ENCODE data around the gene MAP1B.
A peak's percentile ranks its signal among the peaks of the same experiment; 100 is the strongest.

MAP1B gene

DNA sequence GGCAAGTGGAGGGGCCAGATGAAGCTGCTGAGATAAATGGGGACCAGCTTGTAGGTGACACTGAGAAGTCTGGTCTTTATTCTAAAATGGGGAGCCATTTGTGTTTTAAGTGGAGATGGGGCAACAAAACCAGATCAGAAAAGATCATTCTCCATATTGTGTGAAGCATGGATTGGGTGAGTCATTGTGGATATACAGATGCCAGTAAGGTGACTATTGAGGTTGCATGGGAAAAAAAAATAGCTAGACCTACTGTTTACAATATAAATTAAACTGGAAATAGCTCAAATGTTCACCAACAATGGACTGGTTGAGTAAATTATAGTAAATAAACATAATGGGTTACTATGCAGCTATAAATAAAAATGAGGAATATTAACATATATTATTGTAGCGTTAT, 5.4 kb upstream of the MAP1B start:
- DNase-seq: no peak

DNA sequence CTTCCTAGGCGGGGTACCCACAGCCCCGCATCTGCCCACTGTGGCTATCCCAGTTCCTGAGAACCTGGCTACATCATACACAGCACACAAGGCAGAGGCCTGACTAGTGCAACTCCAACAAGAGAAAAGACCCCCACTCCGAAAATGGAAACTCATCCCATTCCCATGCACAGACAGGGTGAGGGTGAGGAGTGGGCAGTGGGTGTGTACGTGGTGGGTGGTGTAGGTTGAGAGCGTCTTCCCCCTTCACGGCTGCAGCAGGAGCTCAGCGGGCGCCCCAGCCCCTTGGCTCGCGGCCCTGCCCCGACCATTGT, 501 bp upstream of the MAP1B start:
- no peak for DNase-seq

DNA sequence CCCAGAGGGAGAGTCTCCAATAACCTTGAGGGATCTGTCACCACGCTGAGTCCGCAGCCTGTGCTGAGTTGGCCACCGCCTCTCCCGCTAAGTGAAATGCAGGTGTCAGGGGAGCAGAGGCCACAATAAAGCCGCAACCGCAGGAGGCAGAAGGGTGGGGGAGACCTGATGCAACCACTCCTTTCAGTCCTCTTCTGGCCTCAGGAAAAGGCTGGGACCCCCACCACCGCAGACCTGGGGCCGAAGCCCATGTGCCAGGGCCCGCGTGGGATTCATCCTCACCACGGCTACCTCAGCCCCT, 576 bp downstream of the MAP1B start:
- peak; percentile 22 for DNase-seq

DNA sequence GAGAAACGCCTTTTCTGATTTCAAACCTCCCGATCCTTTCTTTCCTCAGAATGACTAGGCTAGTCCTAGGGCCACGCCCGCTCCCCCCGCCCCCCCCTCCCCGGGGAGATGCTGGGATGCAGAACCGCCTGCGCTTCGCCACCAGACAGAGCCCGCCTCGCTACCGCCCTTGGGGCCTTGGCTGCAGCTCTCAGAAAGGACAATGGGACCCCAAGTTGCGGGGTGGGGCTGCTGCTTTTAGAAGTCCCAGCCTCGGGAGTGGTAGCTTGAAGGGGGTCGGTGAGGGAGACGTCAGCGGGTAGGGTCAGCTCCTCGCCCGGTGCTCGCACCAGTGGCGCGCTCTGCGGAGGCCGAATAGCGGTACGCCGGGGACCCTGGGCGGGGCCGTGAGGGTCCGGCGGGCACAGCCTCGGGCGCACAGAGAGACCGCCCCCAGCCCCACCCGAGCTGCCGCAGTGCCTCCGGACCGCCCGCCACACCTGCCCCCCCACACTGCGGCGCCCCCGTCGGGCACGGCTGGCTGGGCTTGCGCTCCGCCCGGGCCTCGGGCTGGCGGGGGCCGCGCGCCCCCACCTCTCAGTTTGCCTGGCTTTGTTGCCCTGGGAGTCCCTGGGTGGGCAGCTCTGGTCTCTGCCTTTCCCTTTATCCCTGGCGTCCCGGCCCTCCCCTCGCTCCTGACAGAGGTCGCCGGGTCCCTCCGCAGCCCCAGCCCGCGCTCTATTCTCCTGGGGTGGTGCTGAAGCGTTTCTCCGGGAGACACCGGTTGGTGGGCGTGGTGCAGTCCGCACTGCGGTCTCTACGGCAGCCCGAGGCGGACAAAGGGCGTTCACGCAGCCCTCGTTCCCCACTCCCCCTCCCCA, 1.2 kb downstream of the MAP1B start:
- no peak for DNase-seq

DNA sequence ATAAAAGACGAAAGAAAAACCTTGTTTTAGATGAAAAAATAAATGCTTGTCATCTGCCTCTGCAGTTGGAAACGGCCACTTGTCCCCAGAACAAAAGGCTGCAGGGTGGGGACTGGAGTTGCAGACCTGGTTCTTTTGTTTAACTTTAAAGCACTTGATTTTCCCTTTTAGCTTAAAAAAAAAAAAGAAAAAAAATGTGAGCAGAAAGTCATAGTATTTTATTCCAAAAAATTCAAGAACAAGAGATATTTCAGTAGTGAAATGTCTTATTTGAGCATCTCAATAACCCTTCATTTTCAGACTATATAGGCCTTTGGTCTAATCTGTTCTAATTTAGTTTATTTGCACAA, 1.8 kb downstream of the MAP1B start:
- DNase-seq: no peak

DNA sequence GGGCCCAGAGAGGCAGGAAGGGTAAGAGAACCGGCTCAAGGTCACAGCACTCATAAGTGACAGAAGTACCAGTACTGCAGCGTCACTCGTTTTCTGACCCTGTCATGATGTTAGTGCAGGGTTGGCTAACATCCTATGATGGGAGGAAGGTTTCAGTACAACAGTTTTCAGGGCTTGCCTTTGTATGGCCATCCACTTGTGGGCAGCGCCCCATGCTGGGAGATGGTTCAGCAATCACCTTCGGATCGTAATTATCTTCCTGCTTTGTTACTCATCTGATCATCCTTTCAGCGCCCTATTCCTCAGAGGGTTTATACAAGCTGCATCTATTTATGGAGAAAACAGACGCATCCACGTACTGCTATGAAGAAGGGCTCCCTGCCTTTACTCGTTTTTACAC, 2.4 kb downstream of the MAP1B start:
- DNase-seq: no peak

DNA sequence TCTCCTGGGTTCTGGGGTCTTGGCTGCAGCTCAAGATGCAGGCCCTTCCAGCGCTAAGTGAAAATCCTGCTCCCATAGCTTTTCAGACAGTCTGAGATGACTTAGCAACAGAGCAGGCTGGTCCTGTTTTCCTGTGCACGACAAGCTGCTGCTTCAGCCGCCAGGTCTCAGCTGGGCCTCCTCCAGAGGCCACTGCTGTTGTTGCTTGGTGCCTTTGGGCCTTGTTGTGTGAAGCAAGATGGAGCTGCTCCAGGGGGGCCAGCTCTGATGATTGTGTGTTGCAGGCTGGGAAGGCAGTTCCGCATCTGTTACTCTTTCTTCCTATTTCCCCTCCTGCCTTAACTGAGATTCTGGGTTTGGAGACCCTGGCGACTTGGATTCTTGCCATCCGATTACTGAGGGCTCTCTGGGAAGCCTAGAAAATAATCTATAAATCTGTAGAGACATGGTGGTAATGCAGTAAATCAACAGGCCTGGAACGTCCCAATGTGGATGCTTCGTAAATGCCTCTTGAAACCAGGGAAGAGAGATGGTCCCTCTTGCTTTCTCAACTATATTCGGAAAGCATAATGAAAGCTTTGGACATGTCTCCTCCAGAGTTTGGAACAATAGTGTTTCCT, 3.2 kb downstream of the MAP1B start:
- DNase-seq: no peak

DNA sequence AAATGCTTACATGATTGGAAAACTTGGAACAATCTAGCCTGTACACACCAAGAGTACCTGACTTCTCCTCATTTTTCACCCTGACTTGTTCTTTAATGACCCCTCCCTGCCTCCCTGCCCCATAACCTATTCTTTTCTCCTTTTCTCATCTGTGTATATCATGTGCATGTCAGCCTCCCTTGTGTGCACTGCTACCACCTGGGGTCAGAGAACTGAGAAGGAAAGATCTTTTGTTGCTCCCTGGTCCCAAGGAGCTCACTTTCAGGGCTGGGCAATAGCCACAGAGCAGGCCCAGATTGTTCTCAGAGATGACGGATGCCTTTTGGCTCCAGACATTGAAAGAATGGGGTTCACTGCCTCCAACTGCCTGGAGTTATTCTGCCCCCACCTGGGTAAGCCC, 5.1 kb downstream of the MAP1B start:
- no peak for DNase-seq

DNA sequence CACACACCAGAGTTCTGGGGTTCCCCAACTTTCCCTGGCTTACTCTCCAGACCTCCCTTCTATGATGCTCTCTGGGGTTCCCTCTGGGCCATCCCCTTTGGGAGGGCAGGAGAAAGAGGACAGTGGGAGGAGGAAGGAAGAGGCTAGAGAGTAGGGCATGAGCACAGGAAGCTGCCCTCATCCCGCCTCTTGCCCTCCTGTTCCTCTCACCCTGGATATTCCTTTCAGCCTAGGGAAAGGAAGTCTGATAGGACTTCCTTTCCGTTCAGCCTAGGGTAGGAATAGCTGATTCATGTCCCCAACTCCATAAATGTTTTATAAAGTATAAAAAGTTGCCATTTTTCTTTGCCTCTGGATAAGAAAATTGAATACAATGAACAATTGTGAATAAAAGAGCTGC, 7.4 kb downstream of the MAP1B start:
- DNase-seq: no peak

DNA sequence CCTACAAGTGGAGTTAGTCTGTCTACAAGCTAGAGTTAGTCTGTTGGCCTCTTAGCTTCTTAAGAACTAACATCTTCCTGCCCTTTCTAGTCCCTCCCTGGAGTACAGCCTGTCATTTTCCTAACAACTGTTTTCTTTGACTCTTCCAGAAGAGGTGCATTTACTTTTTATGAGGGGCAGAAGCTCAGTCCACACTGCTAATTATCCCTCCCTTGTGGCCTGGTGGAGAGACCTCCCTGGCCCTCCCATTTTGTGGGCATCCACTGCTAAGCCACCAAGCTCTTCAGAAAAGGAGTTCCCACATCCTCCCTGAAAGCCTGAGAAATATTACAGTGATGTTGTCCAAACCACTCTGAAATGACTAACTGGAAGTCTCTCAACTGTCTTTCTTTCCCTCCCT, 8.0 kb downstream of the MAP1B start:
- DNase-seq: no peak

DNA sequence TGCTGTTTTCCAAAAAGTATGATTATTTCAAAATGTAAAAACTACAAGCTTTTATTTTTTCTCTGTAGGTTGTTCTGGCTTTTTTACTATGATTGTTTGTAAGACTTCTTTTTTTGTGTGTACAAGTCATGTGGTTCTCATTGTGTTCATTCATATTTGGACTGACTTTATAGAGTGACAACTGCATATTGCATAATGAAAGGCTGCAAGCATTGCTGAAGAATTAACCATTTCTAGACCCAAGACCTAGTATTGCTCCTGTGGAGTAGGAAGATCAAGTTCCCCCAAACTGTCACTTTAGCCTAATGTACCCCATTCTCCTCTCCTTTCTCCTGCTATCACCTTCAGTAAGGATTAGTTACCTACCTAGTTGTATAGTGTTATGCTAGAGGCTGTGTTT, 10.0 kb downstream of the MAP1B start:
- no peak for DNase-seq

DNA sequence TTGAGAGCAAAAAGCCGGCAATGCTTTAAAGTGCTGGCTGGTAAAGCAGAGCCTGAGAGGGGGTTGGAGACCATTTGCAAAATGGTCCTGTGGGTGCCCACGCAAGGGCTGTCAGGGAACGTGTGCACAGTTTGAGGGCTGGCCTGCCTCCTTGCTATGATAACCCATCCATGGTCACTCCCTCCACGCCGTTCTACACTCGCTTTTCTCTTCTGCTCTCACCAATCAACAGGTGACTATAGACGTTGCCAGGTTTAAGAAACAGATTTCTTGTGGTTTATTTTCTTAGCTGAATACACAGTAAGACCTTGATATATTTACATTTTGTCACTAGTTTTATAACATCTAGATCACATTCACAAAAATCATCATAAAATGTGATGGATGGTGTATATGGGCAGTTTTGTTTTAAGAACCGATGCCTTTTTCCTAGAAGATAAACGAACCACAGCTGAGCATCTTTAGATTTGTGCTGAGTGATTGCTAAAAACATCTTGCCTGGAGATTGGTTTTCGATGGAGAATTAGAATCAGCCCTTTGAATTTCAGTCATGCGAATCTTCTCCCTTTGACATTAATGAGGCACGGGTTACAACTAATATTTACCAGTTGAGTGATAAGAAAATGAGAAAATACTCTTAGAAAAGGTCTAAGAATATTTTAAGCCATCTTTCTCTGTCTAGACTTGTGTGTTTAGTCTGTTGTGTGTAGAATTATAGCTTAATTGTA, 13.9 kb downstream of the MAP1B start:
- no peak for DNase-seq

DNA sequence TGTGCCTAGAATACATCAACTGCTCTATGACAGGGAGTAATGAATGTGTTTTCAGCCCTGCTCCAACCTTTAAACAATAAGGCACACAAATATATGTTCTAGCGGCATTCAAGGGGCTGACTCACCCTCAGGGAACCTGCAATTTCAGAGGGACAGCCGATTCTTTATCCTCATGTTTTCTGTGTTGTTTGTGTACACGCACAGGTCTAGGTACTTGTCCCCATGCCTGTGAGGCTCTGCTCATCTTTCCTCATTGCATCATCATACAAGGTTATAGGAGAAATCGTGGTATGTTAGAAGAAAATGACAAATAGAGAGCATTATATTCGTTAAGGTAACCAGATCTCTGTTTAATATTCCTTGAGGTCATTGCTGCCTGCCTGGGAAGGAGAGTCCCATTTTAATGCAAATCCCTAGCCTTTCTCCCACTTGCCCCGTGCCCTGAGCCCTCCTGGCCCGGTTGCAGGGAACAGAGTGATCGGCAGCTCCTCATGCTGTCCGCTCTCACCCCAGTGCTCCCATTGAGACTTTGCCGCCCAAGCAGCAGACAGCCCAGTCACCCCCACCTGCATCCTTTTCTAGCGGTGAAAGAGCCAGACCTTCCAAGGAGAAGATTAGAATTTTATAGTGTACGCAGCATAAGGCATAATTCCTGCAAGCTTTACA, 14.6 kb downstream of the MAP1B start:
- DNase-seq: no peak

DNA sequence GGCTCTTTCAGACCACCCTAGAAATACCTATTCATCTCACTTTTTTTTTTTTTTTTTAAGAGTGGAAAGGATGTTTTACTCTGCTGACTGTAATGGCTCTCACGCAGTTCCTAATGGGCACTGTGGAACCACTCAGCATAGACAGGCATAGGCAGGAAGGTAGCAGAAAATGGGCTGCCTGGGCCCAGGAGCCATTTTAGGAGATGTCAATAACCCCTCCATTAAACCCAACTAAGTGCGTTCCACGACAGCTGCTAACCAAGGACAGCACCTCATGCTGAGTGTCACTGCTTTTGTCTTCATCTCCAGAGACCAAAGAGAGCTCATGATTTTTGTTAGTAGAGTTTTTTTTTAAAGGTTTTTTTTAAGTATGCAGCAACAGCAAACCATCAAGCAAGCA, 15.3 kb downstream of the MAP1B start:
- DNase-seq: no peak

DNA sequence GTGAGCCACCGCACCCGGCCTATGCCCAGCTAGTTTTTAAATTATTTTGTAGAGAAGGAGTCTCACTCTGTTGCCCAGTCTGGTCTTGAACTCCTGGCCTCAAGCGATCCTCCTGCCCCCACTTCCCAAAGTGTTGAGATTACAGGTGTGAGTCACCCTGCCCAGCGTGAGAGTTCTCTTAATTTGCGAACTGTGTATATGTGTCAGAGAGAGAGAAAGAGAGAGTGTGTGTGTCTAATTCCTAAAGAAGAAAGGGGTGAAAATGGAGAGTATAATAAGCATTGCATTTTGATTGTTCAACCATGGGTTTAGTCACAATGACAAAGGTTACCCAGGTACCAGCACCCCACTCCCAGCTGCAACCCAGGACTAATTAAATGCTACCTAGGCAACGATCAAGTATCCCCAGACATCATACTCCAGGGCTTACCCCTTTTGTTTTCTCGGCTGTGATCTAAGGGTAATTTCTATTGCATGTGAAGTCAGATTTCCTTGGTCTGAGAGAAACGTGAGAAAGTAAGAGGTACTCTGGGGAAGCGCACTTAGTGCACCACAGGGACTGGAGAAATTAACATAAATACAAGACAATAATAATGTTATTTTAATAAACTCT, 16.6 kb downstream of the MAP1B start:
- DNase-seq: no peak

DNA sequence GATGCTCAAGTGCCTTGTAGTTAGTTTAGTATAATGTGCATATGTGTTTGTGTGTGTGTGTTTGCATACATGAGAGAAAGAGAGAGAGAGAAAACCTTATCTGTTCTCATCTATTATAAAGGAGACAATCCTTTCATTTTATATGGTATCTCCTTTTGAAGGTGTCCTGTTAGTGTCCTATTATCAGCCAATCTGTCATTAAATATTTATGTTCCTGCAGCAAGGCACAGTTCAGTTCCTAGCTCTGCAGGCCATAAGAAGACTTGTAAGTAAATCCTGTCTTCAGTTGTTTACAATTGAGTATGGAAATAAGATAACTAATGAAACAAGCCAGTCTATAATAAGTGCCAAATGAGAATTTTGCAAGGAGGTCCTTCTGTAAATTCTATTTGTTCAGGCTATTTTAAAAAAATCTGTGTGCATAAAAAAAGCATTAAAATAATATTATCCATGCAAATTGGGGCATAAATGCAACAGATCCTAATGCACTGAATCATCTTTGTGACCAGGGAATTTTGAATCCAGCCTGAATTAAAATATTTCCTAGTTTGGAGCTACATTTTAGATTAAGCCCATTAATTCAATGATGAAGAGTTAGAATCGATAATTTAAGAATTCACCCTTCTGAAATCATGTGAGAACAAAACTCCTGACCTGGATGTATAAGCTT, 18.1 kb downstream of the MAP1B start:
- DNase-seq: no peak

DNA sequence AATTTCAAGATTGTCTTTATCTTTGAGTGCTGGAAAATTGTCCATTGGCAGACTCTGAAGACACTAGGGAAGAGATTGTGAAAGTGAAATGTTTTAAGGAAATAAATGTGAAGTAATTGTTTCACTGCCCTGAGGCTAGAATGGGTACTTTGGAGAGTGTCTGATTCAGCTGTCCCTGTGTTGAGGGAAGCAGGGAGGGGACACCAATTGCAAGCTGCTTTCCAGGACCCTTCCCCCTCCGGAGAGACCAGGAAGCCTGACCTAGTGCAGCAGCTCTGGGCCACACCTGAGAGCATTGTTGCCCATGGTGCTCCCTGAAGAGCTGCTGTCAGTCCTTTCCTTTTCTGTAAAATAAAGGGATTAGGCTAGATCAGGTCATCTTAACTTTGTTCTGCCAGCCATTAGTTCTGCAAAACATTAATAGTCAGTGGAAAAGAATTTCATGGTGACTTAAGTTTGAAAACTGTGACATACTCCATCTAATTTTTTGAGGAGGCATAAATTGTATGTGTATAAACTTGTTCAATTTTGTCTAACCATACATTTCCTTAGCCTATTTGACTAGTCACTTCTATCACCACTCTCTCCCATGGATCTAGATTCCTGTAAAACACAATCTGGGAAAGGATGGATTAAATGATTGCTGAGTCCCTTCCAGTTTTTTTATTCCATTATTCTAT, 18.8 kb downstream of the MAP1B start:
- no peak for DNase-seq

DNA sequence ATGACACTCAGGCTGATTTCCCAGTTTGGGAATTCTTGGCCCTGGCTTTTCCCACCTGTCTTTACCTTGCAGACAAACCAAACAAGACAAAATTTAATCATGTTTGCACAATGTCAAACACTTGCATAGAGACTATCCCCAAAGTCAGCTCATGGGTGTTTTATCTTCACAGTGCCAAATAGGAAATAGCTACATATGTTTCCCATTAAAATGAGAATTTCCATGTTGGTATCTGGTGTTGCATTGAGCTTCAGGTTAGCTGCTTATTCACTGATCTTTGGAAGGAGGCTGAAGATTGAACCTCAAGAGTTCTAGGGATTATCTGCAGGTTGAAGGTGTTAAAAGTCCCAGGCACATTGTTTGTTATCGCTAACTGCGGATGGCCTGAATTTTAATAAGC, 19.5 kb downstream of the MAP1B start:
- no peak for DNase-seq

DNA sequence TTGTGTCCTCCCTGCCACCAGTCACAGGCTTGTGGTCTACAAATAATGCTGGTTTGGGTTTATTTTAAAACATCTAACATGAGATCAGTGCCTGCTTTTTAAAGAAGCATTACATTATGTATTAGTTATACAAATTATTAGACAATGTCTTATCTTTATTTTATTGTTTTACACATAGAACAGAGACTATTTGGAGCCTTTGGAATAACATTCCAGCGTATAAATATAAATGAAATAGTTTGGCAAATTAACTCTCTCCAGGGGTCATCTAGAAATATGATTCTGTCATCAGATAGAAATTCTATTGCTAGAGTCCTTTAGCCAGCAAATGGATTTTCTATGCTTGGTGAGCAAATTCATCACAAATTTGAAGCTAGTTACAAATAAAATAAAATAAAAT, 22.4 kb downstream of the MAP1B start:
- no peak for DNase-seq

DNA sequence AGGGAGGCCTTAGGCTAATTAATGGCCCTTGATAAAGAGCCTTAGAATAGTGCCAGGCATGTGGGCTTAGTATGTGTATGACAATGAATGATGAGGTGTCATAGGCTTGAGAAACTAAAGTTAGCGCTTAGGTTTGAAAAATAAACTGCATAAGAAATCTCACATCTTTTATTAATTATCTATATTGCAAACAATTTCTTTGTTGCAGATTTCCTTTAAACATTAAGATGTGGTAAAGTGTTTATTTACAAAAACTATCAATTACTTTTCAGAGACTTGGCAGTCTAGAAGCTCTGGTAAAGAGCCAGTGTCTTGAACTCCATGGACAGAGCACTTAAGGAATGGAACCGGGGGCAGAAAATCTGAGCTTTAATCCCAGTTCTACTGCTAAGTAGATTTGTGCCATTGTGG, 23.1 kb downstream of the MAP1B start:
- DNase-seq: no peak

DNA sequence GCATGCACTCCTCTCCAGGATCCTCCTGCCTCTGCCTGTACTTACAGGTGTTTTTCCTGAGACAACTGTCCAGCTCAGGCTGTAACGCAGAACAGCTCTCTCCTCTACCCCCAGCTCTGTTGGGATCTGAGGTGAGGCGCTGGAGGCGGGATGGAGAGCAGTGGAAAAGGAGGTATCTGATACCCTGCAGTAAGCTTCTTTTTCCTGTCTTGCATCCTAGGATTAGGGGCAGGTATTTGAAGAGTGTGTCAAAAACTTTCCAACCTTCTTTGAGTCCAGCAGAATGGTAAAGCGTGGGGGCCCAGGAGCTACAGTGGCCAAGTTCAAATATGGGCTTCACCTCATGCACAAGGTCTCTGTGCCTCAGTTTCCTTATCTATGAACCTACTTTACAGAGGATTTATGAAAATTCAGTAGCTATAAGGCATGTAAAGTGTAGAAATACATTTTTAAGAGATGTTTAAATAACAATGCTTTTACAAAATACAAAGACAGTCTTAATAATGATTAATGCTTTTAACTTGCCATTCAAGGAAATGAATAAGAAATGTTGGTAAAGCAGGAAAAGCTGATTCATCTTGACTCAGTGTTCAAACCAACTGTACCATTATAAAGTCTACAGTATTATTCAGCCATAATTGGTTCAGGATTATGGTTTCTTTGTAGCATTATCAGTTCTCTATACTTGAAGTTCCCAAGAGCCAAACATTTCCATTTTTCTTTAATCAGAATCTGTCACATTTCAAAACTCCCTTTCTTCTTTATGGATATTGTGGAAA, 26.1 kb downstream of the MAP1B start:
- DNase-seq: no peak

Data from activated CD4-positive, alpha-beta T cell treated with anti-CD3 and anti-CD28 coated beads, Interleukin-2, amount 50 U/mL, for 16 hours (primary cell).